Ramos (cell line): ENCODE results near the gene KLHDC2.
"Not testable (repeated sequence)": the region's sequence is repeated elsewhere in the genome, so short reads cannot be mapped to it uniquely, and the experiment has no call there.

ENCODE experiments used
- in situ Hi-C: fragments of 300-500 bp; cut with MboI; formaldehyde crosslinking; loops from one replicate; pipeline ENCODE4 v1.14.3; 2022; ENCODE audit warnings: low sequenced_read_pairs; ENCODE audit not compliant: unreplicated experiment

The KLHDC2 gene, protein sequence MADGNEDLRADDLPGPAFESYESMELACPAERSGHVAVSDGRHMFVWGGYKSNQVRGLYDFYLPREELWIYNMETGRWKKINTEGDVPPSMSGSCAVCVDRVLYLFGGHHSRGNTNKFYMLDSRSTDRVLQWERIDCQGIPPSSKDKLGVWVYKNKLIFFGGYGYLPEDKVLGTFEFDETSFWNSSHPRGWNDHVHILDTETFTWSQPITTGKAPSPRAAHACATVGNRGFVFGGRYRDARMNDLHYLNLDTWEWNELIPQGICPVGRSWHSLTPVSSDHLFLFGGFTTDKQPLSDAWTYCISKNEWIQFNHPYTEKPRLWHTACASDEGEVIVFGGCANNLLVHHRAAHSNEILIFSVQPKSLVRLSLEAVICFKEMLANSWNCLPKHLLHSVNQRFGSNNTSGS

GRCh38 chr14:49767571-49768300 is at the start of gene KLHDC2:
KLHDC2 (plus strand) TSS chr14:49768153; CDS start chr14:49768469, 316 bp downstream.
- in situ Hi-C loops, result no loop called here

DNA sequence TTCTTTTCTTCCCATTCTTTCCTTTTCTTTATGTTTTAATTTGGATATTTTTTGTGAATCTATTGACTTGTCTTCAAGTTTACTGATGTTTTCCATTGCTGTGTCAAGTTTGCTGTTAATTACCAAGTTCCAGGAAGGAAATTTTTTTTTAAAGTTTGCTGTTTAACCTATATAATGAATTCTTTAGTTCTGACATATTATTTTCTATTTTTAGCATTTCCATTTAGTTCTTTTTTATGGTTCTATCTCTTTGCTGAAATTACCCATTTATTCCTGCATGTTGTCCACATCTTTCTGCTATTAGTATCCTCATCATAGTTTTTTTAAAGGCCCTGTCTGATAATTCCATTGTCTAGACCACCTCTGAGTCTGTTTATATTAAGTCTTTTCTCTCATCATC is 47.2 kb upstream of the KLHDC2 start:
- in situ Hi-C loops, result no loop called here

- in situ Hi-C loops, result not testable (repeated sequence)
Observed at GRCh38 chr14:49721733-49722435, 46.1 kb upstream of the KLHDC2 start.

- in situ Hi-C loops, result no loop called here
Observed at GRCh38 chr14:49727171-49727570, 40.8 kb upstream of the KLHDC2 start.

DNA sequence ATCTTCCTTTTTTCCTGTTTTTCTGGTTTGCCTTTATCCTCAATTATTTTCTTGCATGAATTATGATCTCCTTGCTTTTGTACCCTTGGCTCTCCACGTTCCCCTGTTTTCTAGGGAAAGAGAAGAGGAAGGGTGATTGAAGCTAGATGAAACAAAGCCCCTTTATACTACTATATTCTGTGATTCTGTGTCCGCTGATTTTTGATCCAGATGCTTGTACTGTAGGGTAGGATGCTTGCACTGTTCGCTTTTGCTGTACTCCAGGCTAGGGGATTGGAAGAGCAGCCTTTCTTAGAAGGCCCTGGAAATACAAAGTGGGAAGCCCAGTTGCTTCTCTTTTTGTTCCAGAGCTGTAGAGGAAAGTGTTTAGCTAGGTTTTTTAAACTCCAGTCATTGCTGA is 35.1 kb upstream of the KLHDC2 start:
- in situ Hi-C loops, result no loop called here

DNA sequence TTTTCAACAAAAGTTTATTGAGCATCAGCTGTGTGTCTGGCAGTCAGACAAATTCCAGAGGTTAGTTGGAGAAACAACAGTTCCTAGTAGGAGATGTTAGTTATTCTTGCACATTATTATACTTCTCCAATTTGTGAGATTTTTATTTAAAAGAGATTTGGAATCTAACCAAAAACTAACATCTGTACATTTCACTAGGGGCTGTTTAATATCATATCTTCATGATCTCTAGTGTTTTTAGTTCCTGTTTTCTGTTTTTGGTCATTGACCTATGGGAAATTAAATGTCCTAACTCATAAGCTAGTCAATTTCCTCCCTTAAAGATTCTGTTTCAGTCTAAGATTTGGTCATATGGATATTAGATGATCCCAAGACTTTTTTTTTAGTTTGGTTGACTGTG is 34.1 kb upstream of the KLHDC2 start:
- in situ Hi-C loops, result no loop called here

- in situ Hi-C loops, result not testable (repeated sequence)
Observed at GRCh38 chr14:49735669-49736068, 32.3 kb upstream of the KLHDC2 start.

- in situ Hi-C loops, result no loop called here
Observed at GRCh38 chr14:49745191-49745590, 22.8 kb upstream of the KLHDC2 start.

GRCh38 chr14:49746476-49746875 is 21.5 kb upstream of the KLHDC2 start:
- in situ Hi-C loops, result not testable (repeated sequence)

DNA sequence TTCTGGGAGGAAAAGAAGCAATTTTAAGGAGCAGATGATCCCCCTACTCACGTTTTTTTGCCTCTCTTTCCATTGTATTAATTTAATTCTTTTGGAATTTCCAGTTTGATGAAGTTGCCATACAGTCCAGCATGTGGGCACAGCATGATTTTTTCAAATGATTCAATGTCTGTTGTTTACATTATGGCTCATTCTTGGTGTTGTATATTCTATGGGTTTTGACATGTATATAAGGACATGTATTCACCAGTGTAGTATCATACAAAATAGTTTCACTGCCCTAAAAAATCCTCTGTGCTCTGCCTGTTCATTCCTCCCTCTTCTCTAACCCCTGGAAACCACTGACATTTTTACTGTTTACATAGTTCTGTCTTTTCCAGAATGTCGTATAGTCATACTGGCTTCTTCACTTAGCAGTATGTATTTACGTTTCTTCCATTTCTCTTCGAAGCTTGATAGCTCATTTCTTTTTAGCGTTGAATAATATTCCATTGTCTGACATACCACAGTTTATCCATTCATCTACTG is 13.3 kb upstream of the KLHDC2 start:
- in situ Hi-C loops, result no loop called here

DNA sequence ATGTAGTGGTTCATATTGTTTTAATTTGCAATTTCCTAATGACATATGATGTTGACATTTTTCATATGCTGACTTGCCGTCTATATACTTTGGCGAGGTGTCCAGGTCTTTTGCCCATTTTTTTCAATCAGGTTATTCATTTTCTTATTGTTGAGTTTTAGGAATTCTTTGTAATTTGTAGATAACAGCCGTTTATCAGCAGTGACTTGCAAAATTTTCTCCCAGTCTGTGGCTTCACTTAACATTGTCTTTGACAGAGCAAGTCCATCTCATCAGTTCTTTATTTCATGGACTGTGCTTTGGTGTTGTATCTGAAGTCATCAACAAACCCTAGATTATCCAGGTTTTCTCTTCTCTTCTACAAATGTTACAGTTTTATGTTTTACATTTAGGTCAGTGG is 12.6 kb upstream of the KLHDC2 start:
- in situ Hi-C loops, result no loop called here

DNA sequence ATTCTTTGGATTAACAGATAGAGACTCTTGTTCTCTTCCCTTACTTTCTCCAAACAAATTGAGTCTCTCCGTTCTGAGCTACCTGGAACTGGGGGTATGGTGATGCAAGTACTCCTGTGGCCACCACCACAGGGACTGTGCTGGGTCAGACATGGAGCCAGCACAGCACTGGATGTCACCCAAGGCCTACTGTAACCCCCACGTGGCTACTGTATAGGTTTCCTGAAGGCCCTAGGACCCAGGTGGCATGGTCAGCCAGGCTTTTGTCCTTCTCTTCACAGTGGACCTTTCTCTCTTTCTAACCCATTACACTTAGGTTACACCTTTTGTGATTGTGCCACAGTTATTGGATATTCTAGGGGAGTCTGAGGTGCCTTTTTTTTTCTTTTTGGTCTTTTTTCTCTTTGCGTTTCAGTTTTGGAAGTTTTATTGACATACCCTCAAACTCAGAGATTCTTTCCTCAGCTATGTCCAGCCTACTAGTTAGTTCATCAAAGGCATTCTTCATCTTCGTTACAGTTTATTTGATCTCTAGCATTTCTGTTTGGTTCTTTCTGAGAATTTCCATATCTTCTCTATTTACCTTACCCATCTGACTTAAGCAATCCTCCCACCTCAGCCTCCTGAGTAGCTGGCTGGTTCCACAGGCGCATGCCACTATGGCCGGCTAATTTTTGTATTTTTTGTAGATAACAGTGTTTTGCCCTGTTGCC is 6.0 kb upstream of the KLHDC2 start:
- in situ Hi-C loops, result no loop called here

DNA sequence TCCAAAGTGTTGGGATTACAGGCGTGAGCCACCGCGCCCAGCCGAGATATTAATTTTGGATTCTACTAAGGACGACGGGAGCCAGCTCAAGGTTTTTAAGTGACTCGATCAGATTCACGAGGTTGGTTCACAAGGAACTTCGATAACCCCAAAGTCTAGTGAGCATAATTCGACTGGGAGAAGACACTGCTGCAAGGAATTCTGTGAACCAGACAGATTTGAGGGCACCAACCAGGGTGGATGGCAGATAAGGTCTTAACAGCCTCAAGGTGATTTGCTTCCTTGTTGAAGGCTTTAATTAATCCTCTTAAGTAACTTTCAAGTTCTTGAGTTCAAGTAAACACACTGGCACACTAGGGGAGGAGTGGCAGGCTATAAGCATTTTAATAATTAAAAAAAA is 1.1 kb upstream of the KLHDC2 start:
- in situ Hi-C loops, result no loop called here

GRCh38 chr14:49767270-49767570 is 733 bp upstream of the KLHDC2 start:
- in situ Hi-C loops, result no loop called here

DNA sequence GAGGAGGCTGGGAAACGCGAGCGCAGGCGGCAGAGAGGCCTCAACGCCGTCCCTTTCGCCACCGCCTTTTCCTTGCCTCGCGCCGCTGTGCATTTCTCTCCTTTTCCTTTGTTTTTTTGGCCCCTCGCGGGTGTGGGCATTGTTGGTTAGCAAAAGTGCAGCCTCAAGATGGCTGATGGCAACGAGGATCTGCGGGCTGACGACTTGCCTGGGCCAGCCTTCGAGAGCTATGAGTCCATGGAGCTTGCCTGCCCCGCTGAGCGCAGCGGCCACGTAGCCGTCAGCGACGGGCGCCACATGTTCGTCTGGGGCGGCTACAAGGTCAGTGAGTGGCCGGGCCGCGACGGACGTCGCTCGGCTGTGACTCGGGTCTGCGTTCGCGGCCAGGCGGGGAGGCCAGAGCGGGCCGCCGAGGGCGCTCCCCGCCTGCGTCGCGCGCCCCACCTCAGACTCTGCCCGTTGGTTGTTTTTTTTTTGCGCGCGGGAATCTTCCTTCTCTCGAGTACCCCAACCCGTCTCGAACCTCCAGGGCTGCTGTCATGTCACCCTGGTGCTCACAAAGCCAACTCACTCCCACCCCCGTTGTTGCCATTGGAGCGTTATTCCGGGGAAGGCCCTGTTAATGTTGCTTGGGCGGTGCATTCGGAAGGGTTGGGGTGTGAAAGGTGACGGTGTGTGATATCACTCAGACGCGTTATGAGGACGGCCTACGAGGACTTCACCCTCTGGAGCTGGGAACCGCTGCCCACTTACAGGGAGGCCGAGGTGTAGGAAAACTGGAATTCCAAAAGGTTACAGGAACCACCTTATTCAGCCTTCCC is 558 bp downstream of the KLHDC2 start:
- in situ Hi-C loops, result no loop called here

DNA sequence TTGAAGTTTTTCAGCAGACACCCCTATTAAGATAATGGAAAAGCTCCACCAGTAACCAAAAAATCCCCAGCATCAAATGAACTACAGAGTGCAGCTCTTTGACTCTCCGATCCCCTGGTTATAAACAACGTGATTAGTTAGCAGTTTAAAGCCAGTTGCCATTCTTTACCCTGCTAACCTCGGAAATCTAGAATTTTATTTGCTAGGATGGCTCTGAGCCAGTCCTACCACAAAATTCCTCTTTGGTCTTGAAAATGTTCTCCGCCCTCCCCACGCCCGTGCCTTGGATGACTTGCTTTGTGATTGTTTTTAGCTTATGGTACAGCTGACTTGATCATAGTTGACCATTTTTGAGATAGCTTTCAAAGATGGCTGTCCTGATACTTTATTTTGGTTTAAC is 1.2 kb downstream of the KLHDC2 start:
- in situ Hi-C loops, result no loop called here

- in situ Hi-C loops, result no loop called here
Observed at GRCh38 chr14:49769581-49770211, 1.7 kb downstream of the KLHDC2 start.

GRCh38 chr14:49770212-49770817 is 2.4 kb downstream of the KLHDC2 start:
- in situ Hi-C loops, result no loop called here

DNA sequence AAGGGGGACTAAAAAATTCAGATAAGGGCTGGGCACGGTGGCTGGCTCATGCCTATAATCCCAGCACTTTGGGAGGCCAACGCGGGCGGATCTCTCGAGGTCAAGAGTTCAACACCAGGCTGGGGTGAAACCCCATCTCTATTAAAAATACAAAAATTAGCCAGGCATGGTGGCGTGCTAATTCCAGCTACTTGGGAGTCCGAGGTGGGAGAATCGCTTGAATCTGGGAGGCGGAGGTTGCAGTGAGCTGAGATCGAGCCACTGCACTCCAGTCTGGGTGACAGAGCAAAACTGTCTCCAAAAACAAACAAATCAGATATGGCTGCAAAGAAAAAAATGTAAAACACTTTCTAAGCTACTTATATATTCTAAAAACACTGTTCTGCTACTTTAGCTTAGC is 3.7 kb downstream of the KLHDC2 start:
- in situ Hi-C loops, result not testable (repeated sequence)
